ENCODE measurements around the gene RGPD5. TPM values are rescaled to one million over a fixed set of nuclear protein-coding genes. Genes with fewer than 3 reads are reported as not detected.
"Not testable (repeated sequence)": the region's sequence is repeated elsewhere in the genome, so short reads cannot be mapped to it uniquely, and the experiment has no call there.

The RGPD5 gene
- polyA plus RNA-seq, 1 donor from 2014 or later = 22.1 TPM

- H3K9me3 ChIP-seq (ENCODE audit: low read length); H2AFZ ChIP-seq (ENCODE audit: low read depth, low read length); H3K27ac ChIP-seq (ENCODE audit: low read length); H3K79me2 ChIP-seq (replicated peaks; ENCODE audit: insufficient read depth, low read length); H3K9me2 ChIP-seq (ENCODE audit: insufficient read depth, low read length); H3K36me3 ChIP-seq (ENCODE audit: insufficient read depth, low read length); H3F3A ChIP-seq (ENCODE audit: insufficient read depth, low read length, poor library complexity, severe bottlenecking); H3K27me3 ChIP-seq (ENCODE audit: insufficient read depth, low read depth, low read length); H3K4me3 ChIP-seq (ENCODE audit: low read length); H3K9ac ChIP-seq (ENCODE audit: low read length); H4K20me1 ChIP-seq (ENCODE audit: insufficient read depth); H3K4me2 ChIP-seq (ENCODE audit: low read length): not testable (repeated sequence)
Measured at GRCh38 chr2:109766886-109767578, 27.1 kb upstream of the RGPD5 start.

GRCh38 chr2:109768934-109769333 is 25.2 kb upstream of the RGPD5 start:
- H2AFZ ChIP-seq (ENCODE audit: low read depth, low read length); H3K27me3 ChIP-seq (ENCODE audit: insufficient read depth, low read depth, low read length); H3K9me3 ChIP-seq (ENCODE audit: low read length); H3F3A ChIP-seq (ENCODE audit: insufficient read depth, low read length, poor library complexity, severe bottlenecking); H3K4me3 ChIP-seq (ENCODE audit: low read length); H3K79me2 ChIP-seq (replicated peaks; ENCODE audit: insufficient read depth, low read length); H3K9me2 ChIP-seq (ENCODE audit: insufficient read depth, low read length); H3K36me3 ChIP-seq (ENCODE audit: insufficient read depth, low read length); H4K20me1 ChIP-seq (ENCODE audit: insufficient read depth); H3K4me2 ChIP-seq (ENCODE audit: low read length); H3K9ac ChIP-seq (ENCODE audit: low read length); H3K27ac ChIP-seq (ENCODE audit: low read length): not testable (repeated sequence)

- H3K9me2 ChIP-seq (ENCODE audit: insufficient read depth, low read length); H3F3A ChIP-seq (ENCODE audit: insufficient read depth, low read length, poor library complexity, severe bottlenecking); H3K4me2 ChIP-seq (ENCODE audit: low read length); H2AFZ ChIP-seq (ENCODE audit: low read depth, low read length); H3K27ac ChIP-seq (ENCODE audit: low read length); H3K9ac ChIP-seq (ENCODE audit: low read length); H3K4me3 ChIP-seq (ENCODE audit: low read length); H3K79me2 ChIP-seq (replicated peaks; ENCODE audit: insufficient read depth, low read length); H4K20me1 ChIP-seq (ENCODE audit: insufficient read depth); H3K27me3 ChIP-seq (ENCODE audit: insufficient read depth, low read depth, low read length); H3K36me3 ChIP-seq (ENCODE audit: insufficient read depth, low read length); H3K9me3 ChIP-seq (ENCODE audit: low read length): not testable (repeated sequence)
Measured at GRCh38 chr2:109779118-109779517, 15.0 kb upstream of the RGPD5 start.

- not testable (repeated sequence) for H3K9ac ChIP-seq (ENCODE audit: low read length); H3K27ac ChIP-seq (ENCODE audit: low read length); H3K36me3 ChIP-seq (ENCODE audit: insufficient read depth, low read length); H3K79me2 ChIP-seq (replicated peaks; ENCODE audit: insufficient read depth, low read length); H3K9me2 ChIP-seq (ENCODE audit: insufficient read depth, low read length); H3K27me3 ChIP-seq (ENCODE audit: insufficient read depth, low read depth, low read length); H3K4me2 ChIP-seq (ENCODE audit: low read length); H3K9me3 ChIP-seq (ENCODE audit: low read length); H4K20me1 ChIP-seq (ENCODE audit: insufficient read depth); H2AFZ ChIP-seq (ENCODE audit: low read depth, low read length); H3F3A ChIP-seq (ENCODE audit: insufficient read depth, low read length, poor library complexity, severe bottlenecking); H3K4me3 ChIP-seq (ENCODE audit: low read length)
Measured at GRCh38 chr2:109781147-109781816, 12.8 kb upstream of the RGPD5 start.

- not testable (repeated sequence) for H3K4me2 ChIP-seq (ENCODE audit: low read length); H3K27ac ChIP-seq (ENCODE audit: low read length); H4K20me1 ChIP-seq (ENCODE audit: insufficient read depth); H3K4me3 ChIP-seq (ENCODE audit: low read length); H3K79me2 ChIP-seq (replicated peaks; ENCODE audit: insufficient read depth, low read length); H3F3A ChIP-seq (ENCODE audit: insufficient read depth, low read length, poor library complexity, severe bottlenecking); H3K36me3 ChIP-seq (ENCODE audit: insufficient read depth, low read length); H3K9ac ChIP-seq (ENCODE audit: low read length); H2AFZ ChIP-seq (ENCODE audit: low read depth, low read length); H3K9me3 ChIP-seq (ENCODE audit: low read length); H3K9me2 ChIP-seq (ENCODE audit: insufficient read depth, low read length); H3K27me3 ChIP-seq (ENCODE audit: insufficient read depth, low read depth, low read length)
Measured at GRCh38 chr2:109782446-109782993, 11.6 kb upstream of the RGPD5 start.

- H3F3A ChIP-seq (ENCODE audit: insufficient read depth, low read length, poor library complexity, severe bottlenecking); H3K27ac ChIP-seq (ENCODE audit: low read length): not testable (repeated sequence)
Measured at GRCh38 chr2:109791530-109792279, 2.4 kb upstream of the RGPD5 start.

GRCh38 chr2:109792659-109793058 is 1.4 kb upstream of the RGPD5 start:
- not testable (repeated sequence) for H3K9me3 ChIP-seq (ENCODE audit: low read length); H3K4me2 ChIP-seq (ENCODE audit: low read length); H3F3A ChIP-seq (ENCODE audit: insufficient read depth, low read length, poor library complexity, severe bottlenecking); H3K9ac ChIP-seq (ENCODE audit: low read length); H3K27ac ChIP-seq (ENCODE audit: low read length); H3K27me3 ChIP-seq (ENCODE audit: insufficient read depth, low read depth, low read length); H4K20me1 ChIP-seq (ENCODE audit: insufficient read depth); H3K4me3 ChIP-seq (ENCODE audit: low read length); H3K79me2 ChIP-seq (replicated peaks; ENCODE audit: insufficient read depth, low read length); H2AFZ ChIP-seq (ENCODE audit: low read depth, low read length); H3K36me3 ChIP-seq (ENCODE audit: insufficient read depth, low read length); H3K9me2 ChIP-seq (ENCODE audit: insufficient read depth, low read length)

More at GRCh38 chr2:109791530-109792279, 2.4 kb upstream of the RGPD5 start:
- not testable (repeated sequence) for H3K9ac ChIP-seq (ENCODE audit: low read length); H3K4me2 ChIP-seq (ENCODE audit: low read length); H3K9me3 ChIP-seq (ENCODE audit: low read length); H3K4me3 ChIP-seq (ENCODE audit: low read length); H4K20me1 ChIP-seq (ENCODE audit: insufficient read depth); H3K27me3 ChIP-seq (ENCODE audit: insufficient read depth, low read depth, low read length); H3K9me2 ChIP-seq (ENCODE audit: insufficient read depth, low read length); H3K36me3 ChIP-seq (ENCODE audit: insufficient read depth, low read length); H2AFZ ChIP-seq (ENCODE audit: low read depth, low read length); H3K79me2 ChIP-seq (replicated peaks; ENCODE audit: insufficient read depth, low read length)

Data from neural cell (in vitro differentiated cells).